ENCODE data around the gene PRKAB2. TPM values are rescaled to one million over a fixed set of nuclear protein-coding genes. Genes with fewer than 3 reads are reported as not detected.
A peak's percentile ranks its signal among the peaks of the same experiment; 100 is the strongest.

Gene PRKAB2
- 10 to 100 TPM in 1 of 2 experiments, 1 to 10 TPM in 1; 9.7 to 10.3 TPM for total RNA-seq

GRCh38 chr1:147172168-147173016 lies at the start of gene PRKAB2:
PRKAB2 (minus strand) TSS chr1:147172470; CDS start chr1:147172144, 326 bp downstream.
- H3K4me1 Mint-ChIP-seq, result peaks cover 40% of the 10 kb centered on the region
- H3K27ac Mint-ChIP-seq, result peak within 1 kb of the TSS; percentile 98
- H3K36me3 Mint-ChIP-seq (ENCODE audit: low read depth), result peaks cover 27% of the 10 kb centered on the region
- CTCF ChIA-PET, result interaction anchor here (0.7 to 1.9 kb wide), 5 partner anchors 10 to 70 kb away, joined by 3 to 28 read pairs (median 3); partner anchors contain the start of gene CHD1L
- peaks cover 2% of the 10 kb centered on the region for H3K27me3 Mint-ChIP-seq
- POLR2A ChIA-PET, result no interaction called here
- peak within 1 kb of the TSS; percentile 93 for H3K4me3 Mint-ChIP-seq
- DNase-seq, result peak; percentile 86
- peaks cover 2% of the 10 kb centered on the region for H3K9me3 Mint-ChIP-seq

- POLR2A ChIA-PET, result no interaction called here
- CTCF ChIA-PET, result interaction anchor here (1.3 kb wide), 1 partner anchor 24 kb away, joined by 4 read pairs; no protein-coding TSS in a partner anchor
- Mint-ChIP-seq H3K27me3 (peaks cover 3% of the 10 kb centered on the region), H3K36me3 (ENCODE audit: low read depth) (no peaks in the 10 kb centered on the region), H3K4me1 (no peaks in the 10 kb centered on the region), H3K9me3 (no peaks in the 10 kb centered on the region), H3K4me3 (no peak overlapping the region), H3K27ac (no peak overlapping the region)
- DNase-seq, result no peak
These were observed 46.3 kb upstream of the PRKAB2 start for GRCh38 chr1:147218606-147219005.

DNA sequence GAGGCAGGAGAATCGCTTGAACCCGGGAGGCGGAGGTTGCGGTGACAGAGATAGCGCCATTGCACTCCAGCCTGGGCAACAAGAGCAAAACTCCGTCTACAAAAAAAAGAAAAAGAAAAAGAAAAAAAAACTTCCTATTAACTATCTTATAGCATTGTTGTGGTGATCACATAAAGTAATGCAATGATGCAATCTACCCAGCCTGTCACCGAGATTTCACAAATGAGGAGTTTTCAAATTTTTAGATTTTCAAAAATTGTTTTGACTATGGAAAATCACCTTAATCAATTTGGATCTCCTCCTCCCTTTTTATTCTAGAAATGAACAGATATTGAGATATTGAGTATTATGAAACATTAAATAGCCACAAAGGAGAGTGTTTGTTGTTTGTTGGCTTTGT lies 44.9 kb upstream of the PRKAB2 start:
- H3K27me3 Mint-ChIP-seq, result peaks cover 4% of the 10 kb centered on the region
- POLR2A ChIA-PET, result no interaction called here
- H3K9me3 Mint-ChIP-seq, result no peaks in the 10 kb centered on the region
- H3K36me3 Mint-ChIP-seq (ENCODE audit: low read depth), result no peaks in the 10 kb centered on the region
- H3K4me3 Mint-ChIP-seq, result no peak overlapping the region
- no peak for DNase-seq
- H3K4me1 Mint-ChIP-seq, result no peaks in the 10 kb centered on the region
- CTCF ChIA-PET, result no interaction called here
- H3K27ac Mint-ChIP-seq, result no peak overlapping the region

DNA sequence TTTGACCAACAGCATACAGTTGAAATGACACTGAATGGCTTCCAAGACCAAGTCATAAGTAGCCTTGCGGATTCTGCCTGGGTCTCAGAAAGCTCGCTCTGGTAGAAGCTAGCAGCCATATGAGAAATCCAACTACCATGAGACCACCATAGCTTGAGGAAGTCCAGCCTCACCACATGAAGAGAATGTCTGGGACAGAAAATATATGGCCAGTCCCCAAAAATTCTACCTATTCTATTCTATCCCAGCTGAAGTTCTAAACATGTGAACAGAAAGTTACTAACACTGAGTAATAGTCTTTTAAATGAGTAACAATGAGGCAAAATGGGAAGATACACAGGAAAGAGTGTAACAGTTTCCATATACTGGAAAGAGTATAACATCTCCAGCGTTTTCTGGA lies 43.9 kb upstream of the PRKAB2 start:
- ChIA-PET CTCF (no interaction called here), POLR2A (no interaction called here)
- Mint-ChIP-seq H3K27ac (no peak overlapping the region), H3K9me3 (no peaks in the 10 kb centered on the region), H3K27me3 (peaks cover 3% of the 10 kb centered on the region), H3K4me1 (no peaks in the 10 kb centered on the region), H3K36me3 (ENCODE audit: low read depth) (no peaks in the 10 kb centered on the region), H3K4me3 (no peak overlapping the region)
- no peak for DNase-seq

- POLR2A ChIA-PET, result no interaction called here
- no peak overlapping the region for H3K4me3 Mint-ChIP-seq
- H3K27me3 Mint-ChIP-seq, result peaks cover 3% of the 10 kb centered on the region
- no peak for DNase-seq
- CTCF ChIA-PET, result no interaction called here
- H3K27ac Mint-ChIP-seq, result no peak overlapping the region
- no peaks in the 10 kb centered on the region for H3K9me3 Mint-ChIP-seq
- no peaks in the 10 kb centered on the region for H3K4me1 Mint-ChIP-seq
- H3K36me3 Mint-ChIP-seq (ENCODE audit: low read depth), result no peaks in the 10 kb centered on the region
These were observed 43.3 kb upstream of the PRKAB2 start for GRCh38 chr1:147215540-147215916.

- Mint-ChIP-seq H3K4me3 (no peak overlapping the region), H3K27ac (no peak overlapping the region), H3K4me1 (no peaks in the 10 kb centered on the region), H3K36me3 (ENCODE audit: low read depth) (no peaks in the 10 kb centered on the region), H3K27me3 (peaks cover 3% of the 10 kb centered on the region), H3K9me3 (no peaks in the 10 kb centered on the region)
- DNase-seq, result no peak
- POLR2A ChIA-PET, result no interaction called here
- CTCF ChIA-PET, result no interaction called here
These were observed 42.7 kb upstream of the PRKAB2 start for GRCh38 chr1:147214842-147215539.

DNA sequence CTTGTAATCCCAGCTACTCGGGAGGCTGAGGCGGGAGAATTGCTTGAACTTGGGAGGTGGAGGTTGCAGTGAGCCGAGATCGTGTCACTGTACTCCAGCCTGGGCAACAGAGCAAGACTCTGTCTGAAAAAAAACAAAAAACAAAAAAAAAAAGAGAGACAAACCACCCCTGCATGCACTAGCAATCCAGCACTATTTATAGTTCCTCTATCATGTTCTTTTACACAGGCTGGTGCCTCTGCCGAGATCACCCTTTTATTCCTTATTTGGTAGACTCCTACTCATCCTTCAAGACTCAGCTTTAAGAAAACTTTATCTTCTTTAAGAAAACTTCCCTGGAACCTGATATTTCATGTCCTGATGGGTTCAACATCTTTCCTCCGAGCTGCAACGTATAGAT lies 42.1 kb upstream of the PRKAB2 start:
- POLR2A ChIA-PET, result no interaction called here
- no peak for DNase-seq
- H3K27me3 Mint-ChIP-seq, result peaks cover 3% of the 10 kb centered on the region
- H3K4me3 Mint-ChIP-seq, result no peak overlapping the region
- CTCF ChIA-PET, result no interaction called here
- no peak overlapping the region for H3K27ac Mint-ChIP-seq
- no peaks in the 10 kb centered on the region for H3K4me1 Mint-ChIP-seq
- no peaks in the 10 kb centered on the region for H3K36me3 Mint-ChIP-seq (ENCODE audit: low read depth)
- no peaks in the 10 kb centered on the region for H3K9me3 Mint-ChIP-seq

GRCh38 chr1:147213271-147213670 lies 41.0 kb upstream of the PRKAB2 start:
- ChIA-PET POLR2A (no interaction called here), CTCF (no interaction called here)
- peaks cover 3% of the 10 kb centered on the region for H3K27me3 Mint-ChIP-seq
- DNase-seq, result no peak
- no peaks in the 10 kb centered on the region for H3K9me3 Mint-ChIP-seq
- H3K4me3 Mint-ChIP-seq, result no peak overlapping the region
- H3K36me3 Mint-ChIP-seq (ENCODE audit: low read depth), result no peaks in the 10 kb centered on the region
- no peaks in the 10 kb centered on the region for H3K4me1 Mint-ChIP-seq
- no peak overlapping the region for H3K27ac Mint-ChIP-seq

DNA sequence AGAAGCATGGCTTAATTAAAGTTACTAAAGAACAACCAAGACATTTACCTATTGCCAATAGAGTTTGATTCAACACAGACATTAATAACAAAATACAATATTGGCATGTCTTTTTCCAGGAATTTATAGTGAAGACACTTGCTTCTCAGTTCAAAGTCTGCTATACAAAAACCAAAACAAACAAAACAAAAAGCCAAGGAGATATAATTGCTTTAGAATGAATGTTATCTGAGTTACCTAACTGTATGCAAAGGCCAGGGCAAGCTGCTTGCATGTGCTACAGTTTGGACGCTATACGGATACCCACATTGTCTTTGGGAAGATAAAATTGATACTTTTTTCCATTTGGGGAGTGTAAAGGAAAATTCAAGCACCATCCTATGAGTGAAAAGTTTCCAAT lies 39.3 kb upstream of the PRKAB2 start:
- DNase-seq, result no peak
- Mint-ChIP-seq H3K9me3 (no peaks in the 10 kb centered on the region), H3K27me3 (peaks cover 3% of the 10 kb centered on the region), H3K4me3 (no peak overlapping the region), H3K27ac (no peak overlapping the region), H3K4me1 (no peaks in the 10 kb centered on the region), H3K36me3 (ENCODE audit: low read depth) (no peaks in the 10 kb centered on the region)
- POLR2A ChIA-PET, result no interaction called here
- CTCF ChIA-PET, result no interaction called here

- Mint-ChIP-seq H3K27me3 (peaks cover 3% of the 10 kb centered on the region), H3K4me1 (no peaks in the 10 kb centered on the region), H3K27ac (no peak overlapping the region), H3K36me3 (ENCODE audit: low read depth) (no peaks in the 10 kb centered on the region), H3K4me3 (no peak overlapping the region), H3K9me3 (no peaks in the 10 kb centered on the region)
- ChIA-PET CTCF (no interaction called here), POLR2A (no interaction called here)
- no peak for DNase-seq
These were observed 38.7 kb upstream of the PRKAB2 start for GRCh38 chr1:147210987-147211386.

DNA sequence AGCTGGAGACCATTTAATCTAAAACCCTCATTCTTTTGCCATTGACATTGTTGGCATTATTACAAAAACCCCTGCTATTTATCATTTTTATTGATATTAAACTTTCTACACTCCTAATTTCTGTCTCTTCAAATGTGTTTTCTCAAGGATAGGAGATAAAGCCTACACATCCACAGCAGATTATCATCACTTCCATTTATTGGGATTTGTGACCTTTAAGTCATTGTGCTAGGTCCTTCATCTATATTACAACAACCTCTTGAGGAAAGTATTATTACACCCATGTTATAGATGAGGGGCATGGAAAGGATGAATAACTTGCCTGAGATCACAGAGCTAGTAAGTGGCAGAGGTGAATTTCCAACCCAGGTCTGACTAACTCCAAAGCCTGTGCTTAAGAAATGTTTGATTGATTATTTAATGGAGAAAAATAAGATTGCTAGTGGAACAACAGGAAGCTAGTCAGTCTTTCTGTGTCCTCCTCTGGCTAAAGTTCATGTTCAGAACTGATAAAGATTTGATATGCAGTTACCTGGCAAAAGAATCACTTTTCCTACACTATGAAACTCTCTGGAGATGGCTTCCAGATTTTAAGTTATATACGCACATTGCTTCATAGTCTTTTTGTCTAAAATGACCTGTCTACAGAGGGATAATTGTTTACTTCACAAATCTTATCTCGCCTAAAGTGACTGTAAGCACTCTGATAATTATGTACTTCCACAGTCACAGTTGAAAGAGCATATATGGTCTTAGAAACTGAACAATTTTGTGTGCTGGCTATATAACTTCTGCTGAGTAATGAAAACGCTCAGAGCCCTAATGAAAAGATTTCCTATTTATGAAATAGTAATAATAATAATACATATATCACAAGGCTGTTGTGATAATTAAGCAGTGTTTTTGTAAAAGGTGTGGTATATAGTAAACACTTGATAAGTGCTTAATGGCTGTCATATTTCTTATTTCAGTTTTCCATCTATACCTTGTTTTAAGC lies 37.9 kb upstream of the PRKAB2 start:
- ChIA-PET POLR2A (no interaction called here), CTCF (no interaction called here)
- Mint-ChIP-seq H3K9me3 (no peaks in the 10 kb centered on the region), H3K27me3 (peaks cover 3% of the 10 kb centered on the region), H3K4me1 (no peaks in the 10 kb centered on the region), H3K36me3 (ENCODE audit: low read depth) (no peaks in the 10 kb centered on the region), H3K4me3 (no peak overlapping the region), H3K27ac (no peak overlapping the region)
- no peak for DNase-seq

DNA sequence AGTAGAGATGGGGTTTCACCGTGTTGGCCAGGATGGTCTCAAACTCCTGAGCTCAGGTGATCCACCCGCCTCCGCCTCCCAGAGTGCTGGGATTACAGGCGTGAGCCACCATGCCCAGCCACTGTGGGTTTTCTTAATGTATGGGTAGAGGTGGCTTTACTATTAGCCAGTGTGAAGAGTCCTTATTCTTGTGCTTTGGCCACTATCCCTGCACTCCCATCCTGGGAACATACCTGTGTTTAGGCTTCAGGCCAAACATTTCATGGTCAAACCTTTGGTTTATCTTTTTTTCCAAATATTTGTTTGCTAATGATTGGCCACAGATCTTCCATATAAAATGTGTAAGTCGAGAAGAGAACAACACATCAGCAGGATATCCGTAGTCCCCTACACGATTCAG lies 36.3 kb upstream of the PRKAB2 start:
- Mint-ChIP-seq H3K4me1 (no peaks in the 10 kb centered on the region), H3K36me3 (ENCODE audit: low read depth) (no peaks in the 10 kb centered on the region), H3K27ac (no peak overlapping the region), H3K27me3 (peaks cover 3% of the 10 kb centered on the region), H3K9me3 (no peaks in the 10 kb centered on the region), H3K4me3 (no peak overlapping the region)
- POLR2A ChIA-PET, result no interaction called here
- CTCF ChIA-PET, result no interaction called here
- no peak for DNase-seq

DNA sequence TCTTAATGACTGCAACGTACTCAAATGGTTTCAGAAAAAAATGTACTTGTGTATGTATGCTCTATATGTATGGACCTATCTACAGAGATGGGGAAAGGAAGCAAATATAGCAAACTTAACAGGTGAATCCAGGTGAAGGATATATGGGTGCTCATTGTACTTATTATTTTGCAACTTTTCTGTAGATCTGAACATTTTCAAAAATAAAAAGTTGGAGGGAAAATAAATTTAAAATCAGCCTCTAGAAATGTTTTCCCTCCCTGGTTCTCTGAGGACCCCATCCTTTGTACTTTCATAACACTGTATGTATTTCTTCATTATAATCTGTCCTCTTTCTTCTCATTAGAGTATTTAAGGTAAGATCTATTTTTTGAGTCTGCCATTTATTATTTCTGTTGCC lies 34.9 kb upstream of the PRKAB2 start:
- Mint-ChIP-seq H3K36me3 (ENCODE audit: low read depth) (no peaks in the 10 kb centered on the region), H3K4me3 (no peak overlapping the region), H3K4me1 (no peaks in the 10 kb centered on the region), H3K27me3 (no peaks in the 10 kb centered on the region), H3K9me3 (no peaks in the 10 kb centered on the region), H3K27ac (no peak overlapping the region)
- DNase-seq, result no peak
- ChIA-PET CTCF (no interaction called here), POLR2A (no interaction called here)

Data from activated CD4-positive, alpha-beta T cell treated with anti-CD3 and anti-CD28 coated beads, Interleukin-2, amount 10 ng/mL, durations not matched to agents 7 days and 5 days (primary cell).